Type B pancreatic cell (in vitro differentiated cells): Measurements from ENCODE around the gene RXRG. TPM values are rescaled to one million over a fixed set of nuclear protein-coding genes. Genes with fewer than 3 reads are reported as not detected.

Experiments
- DNase-seq: peaks from one replicate; pipeline ENCODE4 v3.0.0; 2021; ENCODE audit warnings: mixed read lengths; ENCODE audit not compliant: unreplicated experiment; ENCODE audit errors: extremely low spot score
- H3K27ac Mint-ChIP-seq: 2 replicates; pipeline ENCODE4 v1.8.0; 2021; ENCODE audit warnings: mild to moderate bottlenecking, mixed read lengths
- H3K27me3 Mint-ChIP-seq: 2 replicates; pipeline ENCODE4 v1.8.0; 2021; ENCODE audit warnings: mixed read lengths
- H3K36me3 Mint-ChIP-seq: 2 replicates; pipeline ENCODE4 v1.8.0; 2021; ENCODE audit warnings: mixed read lengths
- H3K4me1 Mint-ChIP-seq: one replicate; pipeline ENCODE4 v1.8.0; 2021; ENCODE audit warnings: mixed read lengths; ENCODE audit not compliant: unreplicated experiment
- H3K4me3 Mint-ChIP-seq: 2 replicates; pipeline ENCODE4 v1.8.0; 2021; ENCODE audit warnings: mild to moderate bottlenecking, mixed read lengths
- H3K9me3 Mint-ChIP-seq: 2 replicates; pipeline ENCODE4 v1.8.0; 2021; ENCODE audit warnings: mixed read lengths
- CTCF ChIP-seq: fragments of 200-600 bp; sonication (generic); conservative IDR thresholded peaks from 2 replicates; pipeline ENCODE4 v1.5.0; 2021; ENCODE audit warnings: antibody characterized with exemption, mild to moderate bottlenecking
- total RNA-seq: library from RNA; stranded (reverse); gene quantifications from 2 replicates; pipeline ENCODE4 v1.2.1, GENCODE V29; 2021; ENCODE audit warnings: low replicate concordance

Gene RXRG
- total RNA-seq, 1 donor from 2014 or later: 5.8 TPM

- H3K4me3 Mint-ChIP-seq: no peak overlapping the region
Observed at GRCh38 chr1:165420655-165421054, 24.3 kb downstream of the RXRG start.

GRCh38 chr1:165419839-165420238 lies 25.1 kb downstream of the RXRG start:
- Mint-ChIP-seq H3K36me3 (no peaks in the 10 kb centered on the region), H3K9me3 (no peaks in the 10 kb centered on the region), H3K4me3 (no peak overlapping the region), H3K27ac (no peak overlapping the region), H3K4me1 (no peaks in the 10 kb centered on the region), H3K27me3 (peaks cover 24% of the 10 kb centered on the region)
- DNase-seq: no peak
- TF ChIP-seq CTCF: no peak

More at GRCh38 chr1:165420655-165421054, 24.3 kb downstream of the RXRG start:
- Mint-ChIP-seq H3K36me3 (no peaks in the 10 kb centered on the region), H3K4me1 (no peaks in the 10 kb centered on the region), H3K27me3 (peaks cover 16% of the 10 kb centered on the region), H3K9me3 (no peaks in the 10 kb centered on the region), H3K27ac (no peak overlapping the region)
- DNase-seq: no peak
- TF ChIP-seq CTCF: no peak

- Mint-ChIP-seq H3K9me3 (no peaks in the 10 kb centered on the region), H3K36me3 (no peaks in the 10 kb centered on the region), H3K27me3 (peaks cover 27% of the 10 kb centered on the region), H3K27ac (no peak overlapping the region), H3K4me3 (no peak overlapping the region), H3K4me1 (no peaks in the 10 kb centered on the region)
- no peak for DNase-seq
- no peak for TF ChIP-seq CTCF
Observed at GRCh38 chr1:165418195-165418594, 26.7 kb downstream of the RXRG start.

DNA sequence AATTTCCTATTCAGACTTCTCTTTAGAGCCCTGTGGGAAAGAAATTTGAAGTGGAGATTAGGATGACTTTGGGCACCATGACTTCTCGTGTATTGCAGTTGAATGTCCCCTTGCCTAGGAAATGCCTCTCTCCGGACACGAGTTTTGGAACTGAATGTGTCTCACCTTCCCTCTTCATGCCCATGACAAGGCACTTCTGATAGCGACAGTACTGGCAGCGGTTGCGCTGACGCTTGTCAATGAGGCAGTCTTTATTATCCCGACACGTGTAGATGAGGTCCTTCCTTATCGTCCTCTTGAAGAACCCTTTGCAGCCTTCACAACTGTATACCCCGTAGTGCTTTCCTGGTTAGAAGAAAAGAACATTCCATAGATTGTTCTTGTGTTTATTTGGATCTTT lies 28.1 kb downstream of the RXRG start:
- Mint-ChIP-seq H3K27me3 (peaks cover 26% of the 10 kb centered on the region), H3K4me3 (no peak overlapping the region), H3K36me3 (no peaks in the 10 kb centered on the region), H3K27ac (no peak overlapping the region), H3K4me1 (no peaks in the 10 kb centered on the region), H3K9me3 (no peaks in the 10 kb centered on the region)
- no peak for TF ChIP-seq CTCF
- DNase-seq: no peak

- peaks cover 27% of the 10 kb centered on the region for H3K27me3 Mint-ChIP-seq
- no peak for TF ChIP-seq CTCF
Observed at GRCh38 chr1:165415068-165415467, 29.9 kb downstream of the RXRG start.

DNA sequence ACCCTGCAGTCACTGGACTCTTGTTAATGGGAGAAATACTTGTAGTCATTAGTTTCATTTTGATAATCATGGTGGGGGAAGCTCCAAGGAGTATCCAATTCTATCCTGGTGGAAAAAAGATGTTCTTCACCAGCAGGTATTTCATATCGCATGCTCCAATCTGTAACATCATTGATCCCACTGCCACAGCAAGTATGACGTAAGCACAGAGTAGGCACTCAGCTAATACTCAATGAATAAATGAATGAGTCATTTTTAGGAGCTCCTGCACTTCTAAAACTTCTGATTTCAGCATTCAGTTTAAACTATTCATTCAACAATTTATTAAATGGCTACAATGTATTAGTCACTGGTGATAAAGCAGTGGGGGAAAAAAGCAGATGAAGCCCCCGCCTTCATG lies 30.3 kb downstream of the RXRG start:
- Mint-ChIP-seq H3K36me3 (no peaks in the 10 kb centered on the region), H3K4me3 (no peak overlapping the region), H3K9me3 (no peaks in the 10 kb centered on the region), H3K27ac (no peak overlapping the region), H3K27me3 (peaks cover 31% of the 10 kb centered on the region), H3K4me1 (no peaks in the 10 kb centered on the region)
- TF ChIP-seq CTCF: no peak
- DNase-seq: no peak

More at GRCh38 chr1:165415068-165415467, 29.9 kb downstream of the RXRG start:
- DNase-seq: no peak
- no peak overlapping the region for H3K4me3 Mint-ChIP-seq
- H3K27ac Mint-ChIP-seq: no peak overlapping the region
- H3K36me3 Mint-ChIP-seq: no peaks in the 10 kb centered on the region
- no peaks in the 10 kb centered on the region for H3K4me1 Mint-ChIP-seq
- no peaks in the 10 kb centered on the region for H3K9me3 Mint-ChIP-seq
